CD4-positive, alpha-beta T cell treated with Interleukin-15 for 1 hour (primary cell): ENCODE results near the gene SEMA3C.

Source experiments
- DNase-seq: peaks from one replicate; pipeline ENCODE4 v3.0.0-alpha.2; 2020

The SEMA3C gene

DNA sequence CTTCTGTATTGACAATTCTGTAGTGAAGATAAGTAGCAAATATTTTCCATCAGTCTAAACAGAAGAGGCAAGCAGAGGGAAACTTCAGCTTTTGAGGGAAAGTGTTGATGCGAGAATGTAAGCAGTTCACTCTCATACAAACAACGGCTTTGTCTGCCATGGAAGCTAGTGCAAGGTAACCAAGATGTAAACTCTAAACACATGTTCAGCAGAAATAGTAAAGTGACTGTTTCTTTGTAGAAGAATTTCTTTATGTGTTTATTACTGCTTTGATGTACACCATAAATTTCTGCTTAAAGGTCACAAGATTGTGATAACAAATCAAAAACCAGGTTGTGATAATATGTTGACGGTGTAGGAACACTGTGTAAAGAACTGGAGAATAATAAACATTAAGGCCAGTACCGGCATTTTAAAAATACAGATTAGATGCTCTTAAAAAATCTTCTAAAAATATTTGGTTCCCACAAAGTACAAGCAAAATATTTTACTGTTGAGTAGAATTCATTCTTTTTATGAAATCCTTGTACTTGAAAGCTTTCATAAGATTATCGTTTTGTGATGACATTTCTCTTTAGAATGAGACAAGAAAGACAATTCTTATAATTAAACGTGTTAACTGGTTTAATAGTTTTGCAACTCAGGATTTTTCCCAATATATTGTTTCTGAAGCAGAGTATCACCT is 34.2 kb downstream of the SEMA3C start:
- no peak for DNase-seq

DNA sequence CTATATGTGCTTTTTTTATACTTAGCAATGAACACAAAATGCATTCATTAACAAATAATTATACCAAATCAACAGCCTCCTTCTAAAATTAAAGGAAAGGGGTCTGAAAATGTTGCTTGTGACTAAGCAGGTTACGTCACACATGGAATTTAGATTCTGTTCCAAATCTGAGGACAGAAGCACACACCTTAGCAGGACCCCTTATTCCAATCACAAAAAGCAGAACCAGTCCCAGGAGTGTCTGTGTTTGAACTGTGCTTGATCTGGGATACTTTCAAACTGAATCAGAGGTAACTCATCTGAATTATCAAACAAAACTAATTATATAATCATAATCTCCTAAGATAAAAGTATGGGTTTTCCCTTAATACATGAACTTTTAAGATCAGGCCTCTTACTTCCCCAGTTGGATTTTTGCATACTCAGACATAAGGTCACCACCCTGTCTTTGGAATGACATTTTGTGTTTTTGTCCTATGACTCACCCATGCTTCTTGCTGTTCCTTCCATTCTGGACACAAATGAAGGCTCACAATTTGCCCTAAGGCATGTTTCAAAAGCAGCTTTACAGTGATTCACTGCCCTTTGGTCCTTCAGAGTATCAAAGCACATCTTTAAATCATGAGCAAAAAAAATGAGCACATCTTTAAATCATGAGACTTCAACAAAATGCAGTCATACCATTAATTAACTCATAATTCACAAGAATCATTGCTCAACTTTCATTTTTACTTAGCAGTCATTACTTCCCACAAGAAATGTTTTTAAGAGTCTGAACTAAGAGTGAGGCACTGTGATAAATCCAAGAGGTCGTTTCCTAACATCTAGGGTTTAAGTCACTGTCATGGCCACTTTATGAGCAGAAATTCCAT is 35.5 kb downstream of the SEMA3C start:
- DNase-seq: no peak

- no peak for DNase-seq
Measured at GRCh38 chr7:80882213-80882801, 36.5 kb downstream of the SEMA3C start.

DNA sequence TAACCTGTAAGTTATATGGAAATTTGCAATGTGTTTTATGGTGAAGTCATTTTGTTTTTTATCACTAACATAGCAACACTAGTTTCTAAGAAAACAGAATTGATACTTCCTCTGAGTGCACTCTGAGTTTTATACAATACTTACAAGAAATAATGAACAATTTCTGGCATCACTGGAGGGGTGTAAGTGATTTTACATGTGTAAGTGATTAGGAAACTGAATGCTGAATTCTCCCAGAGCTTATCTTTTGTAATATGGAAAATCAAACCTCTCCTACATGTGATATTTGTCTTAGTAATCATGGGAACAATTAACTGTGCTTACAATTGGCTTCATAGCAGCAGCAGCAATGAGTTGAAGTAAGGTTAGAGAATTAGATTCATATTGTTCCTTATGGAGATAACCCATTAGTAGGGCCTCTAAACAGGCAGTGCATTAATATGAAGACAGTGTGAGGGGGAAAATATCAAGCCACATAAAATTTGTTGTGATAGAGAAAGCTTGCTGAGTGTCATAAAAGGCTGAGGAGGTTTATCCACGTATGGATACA is 37.4 kb downstream of the SEMA3C start:
- no peak for DNase-seq

GRCh38 chr7:80879849-80880248 is 39.0 kb downstream of the SEMA3C start:
- no peak for DNase-seq

- no peak for DNase-seq
Measured at GRCh38 chr7:80876894-80877414, 41.9 kb downstream of the SEMA3C start.

DNA sequence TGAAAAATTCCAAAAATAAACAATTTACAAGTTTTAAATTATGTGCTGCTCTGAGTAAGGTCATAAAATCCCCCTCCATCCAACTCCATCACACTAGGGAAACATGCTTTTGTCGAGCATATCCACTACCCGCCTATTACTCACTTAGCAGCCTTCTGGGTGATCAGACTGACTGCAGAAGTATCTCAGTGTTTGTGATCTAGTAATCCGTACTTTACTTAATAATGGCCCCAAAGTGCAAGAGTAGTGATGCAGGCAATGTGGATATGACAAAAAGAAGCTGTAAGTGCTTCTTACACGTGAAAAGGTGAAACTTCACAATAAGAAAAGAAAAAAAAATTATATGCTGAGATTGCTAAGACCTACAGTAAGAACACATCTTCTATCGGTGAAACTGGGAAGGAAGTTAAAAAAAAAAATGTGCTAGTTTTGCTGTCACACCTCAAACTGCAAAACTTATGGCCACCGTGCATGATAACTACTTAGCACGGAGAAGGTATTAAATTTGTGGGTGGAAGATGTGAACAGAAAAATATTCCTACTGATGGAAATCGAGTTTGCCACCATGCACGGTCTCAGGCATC is 43.2 kb downstream of the SEMA3C start:
- no peak for DNase-seq

DNA sequence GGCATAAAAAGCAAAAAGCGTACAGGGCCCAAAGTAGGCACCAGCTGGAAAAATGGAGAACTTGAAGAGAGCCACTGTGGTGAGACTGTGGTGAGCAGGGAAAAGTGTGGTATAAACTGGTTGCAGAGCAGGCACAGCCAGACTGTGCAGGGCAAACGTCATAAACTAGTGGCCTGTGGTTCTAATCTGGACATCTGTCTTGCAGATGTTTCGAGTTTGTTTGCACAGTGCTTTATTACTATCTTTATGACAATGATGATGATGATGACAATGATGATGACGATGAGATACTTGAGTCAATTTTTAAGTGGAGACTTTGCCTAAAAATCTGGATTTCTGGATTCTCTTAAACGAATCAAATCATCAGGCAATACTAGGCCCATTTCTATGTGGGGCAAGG is 45.7 kb downstream of the SEMA3C start:
- no peak for DNase-seq

GRCh38 chr7:80871228-80871627 is 47.6 kb downstream of the SEMA3C start:
- DNase-seq: no peak

- no peak for DNase-seq
Measured at GRCh38 chr7:80870813-80871212, 48.0 kb downstream of the SEMA3C start.

GRCh38 chr7:80869821-80870751 is 48.8 kb downstream of the SEMA3C start:
- no peak for DNase-seq

- DNase-seq: no peak
Measured at GRCh38 chr7:80869106-80869784, 49.6 kb downstream of the SEMA3C start.

- no peak for DNase-seq
Measured at GRCh38 chr7:80868566-80868965, 50.3 kb downstream of the SEMA3C start.

DNA sequence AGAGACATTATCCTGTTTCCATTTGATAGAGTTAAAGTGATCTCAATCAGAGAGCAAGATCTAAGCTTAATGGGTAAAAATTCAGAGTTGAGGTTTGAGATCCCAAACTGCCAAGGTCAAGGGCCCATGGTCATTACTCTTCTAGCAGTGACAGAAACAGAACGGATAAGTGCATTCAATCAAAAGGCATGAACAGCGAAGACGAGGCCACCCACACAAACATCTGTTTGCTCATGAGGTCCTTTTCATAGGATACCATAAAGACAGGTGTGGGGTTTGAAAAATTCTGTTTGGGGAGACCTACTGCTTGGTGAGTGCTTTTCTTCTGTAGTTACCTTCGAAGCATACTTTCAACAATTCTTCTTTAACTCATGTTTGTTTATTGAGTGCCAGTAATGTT is 58.3 kb downstream of the SEMA3C start:
- DNase-seq: no peak

DNA sequence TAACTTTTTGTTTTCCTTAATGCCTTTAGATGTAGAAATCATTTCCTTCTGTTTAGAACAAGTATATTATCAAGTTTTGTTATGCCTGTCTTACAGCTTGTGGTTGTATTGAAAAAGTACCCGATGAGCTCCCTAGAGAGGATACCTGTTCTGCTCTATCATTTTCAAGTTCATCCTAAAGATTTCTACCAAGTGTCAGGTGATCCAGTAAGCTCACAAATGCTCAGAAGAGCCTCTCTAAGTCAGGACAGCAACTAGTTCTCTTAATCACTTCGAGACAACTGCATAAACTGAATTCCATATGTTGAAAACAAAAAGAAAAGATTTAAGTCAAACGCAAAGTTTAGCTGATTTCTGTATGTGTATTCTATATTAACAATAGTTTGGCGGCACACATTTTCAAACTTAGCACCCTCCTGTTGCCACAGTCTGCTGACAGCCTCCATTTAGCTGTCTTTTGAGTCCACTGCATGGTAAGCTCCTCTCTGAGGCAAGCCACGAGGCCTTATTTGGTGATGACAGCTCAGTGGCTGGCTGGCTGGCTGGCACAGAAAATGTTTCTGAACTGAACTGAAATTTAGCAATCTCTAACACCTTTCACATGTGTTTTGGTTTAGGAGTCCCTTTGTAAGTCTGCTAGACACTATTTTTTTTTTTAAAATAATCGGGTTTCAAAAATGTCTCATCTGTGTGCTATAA is 59.4 kb downstream of the SEMA3C start:
- DNase-seq: no peak

DNA sequence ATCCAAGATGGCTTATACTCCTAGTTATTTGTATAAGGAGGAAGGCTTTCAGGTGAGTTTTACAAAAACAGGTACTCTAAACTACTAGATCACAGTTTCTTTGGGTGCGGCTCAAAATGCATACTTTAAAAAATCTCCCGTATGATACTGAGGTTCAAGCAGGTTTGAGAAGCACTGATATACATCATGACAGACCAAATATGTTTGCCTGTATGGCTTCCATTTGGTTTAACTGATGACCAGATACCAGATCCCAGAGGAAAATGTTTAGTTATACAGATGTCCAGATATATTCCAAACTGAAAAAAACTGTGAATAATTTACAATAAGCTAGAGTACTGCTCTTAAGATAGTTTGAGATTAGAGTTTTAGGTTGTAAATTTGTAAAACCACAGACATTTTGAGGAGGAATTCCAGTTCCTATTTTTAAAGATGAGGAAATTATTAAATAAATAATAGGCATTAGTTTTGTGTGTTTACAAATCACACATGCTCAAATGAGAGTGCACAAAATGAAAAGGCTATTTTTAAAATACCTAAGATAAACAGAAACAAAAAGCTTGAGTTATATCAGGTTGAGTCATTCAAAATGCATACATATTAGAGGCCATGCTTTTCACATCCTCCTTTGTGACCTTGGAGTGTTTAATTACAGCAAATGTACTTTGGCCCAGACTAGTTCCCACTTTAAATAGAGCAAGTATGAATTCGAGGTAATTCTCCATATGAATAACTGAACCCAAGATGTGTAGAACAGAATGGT is 60.5 kb downstream of the SEMA3C start:
- DNase-seq: no peak

- DNase-seq: no peak
Measured at GRCh38 chr7:80856769-80857168, 62.1 kb downstream of the SEMA3C start.

- DNase-seq: no peak
Measured at GRCh38 chr7:80851896-80852476, 66.9 kb downstream of the SEMA3C start.

DNA sequence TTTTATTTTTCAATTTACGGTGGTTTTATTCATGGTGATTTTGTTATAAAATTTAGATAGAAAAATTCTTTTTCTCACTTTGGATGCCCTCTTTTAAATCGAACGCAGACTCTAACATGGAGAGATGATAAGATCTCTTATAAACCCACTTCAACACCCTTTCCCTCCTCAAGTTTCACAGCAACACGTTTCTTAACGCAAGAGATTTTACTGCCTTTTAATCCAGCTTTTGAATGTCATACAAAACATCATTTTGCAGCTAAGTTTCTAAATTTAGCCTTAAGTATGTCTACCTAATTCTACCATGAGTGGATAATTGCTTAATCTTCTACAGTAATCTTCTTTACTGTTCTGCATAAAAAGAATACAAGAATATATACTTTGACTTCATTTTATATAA is 70.0 kb downstream of the SEMA3C start:
- no peak for DNase-seq
